NCI-H2107 treated with DMSO at 0.1 percent for 48 hours (cell line): ENCODE results near the gene PTPRH.

Experiments
- DNase-seq: peaks from one replicate; lab custom pipeline; 2025; ENCODE audit not compliant: unreplicated experiment; lab: John Stamatoyannopoulos, UW

PTPRH gene, protein sequence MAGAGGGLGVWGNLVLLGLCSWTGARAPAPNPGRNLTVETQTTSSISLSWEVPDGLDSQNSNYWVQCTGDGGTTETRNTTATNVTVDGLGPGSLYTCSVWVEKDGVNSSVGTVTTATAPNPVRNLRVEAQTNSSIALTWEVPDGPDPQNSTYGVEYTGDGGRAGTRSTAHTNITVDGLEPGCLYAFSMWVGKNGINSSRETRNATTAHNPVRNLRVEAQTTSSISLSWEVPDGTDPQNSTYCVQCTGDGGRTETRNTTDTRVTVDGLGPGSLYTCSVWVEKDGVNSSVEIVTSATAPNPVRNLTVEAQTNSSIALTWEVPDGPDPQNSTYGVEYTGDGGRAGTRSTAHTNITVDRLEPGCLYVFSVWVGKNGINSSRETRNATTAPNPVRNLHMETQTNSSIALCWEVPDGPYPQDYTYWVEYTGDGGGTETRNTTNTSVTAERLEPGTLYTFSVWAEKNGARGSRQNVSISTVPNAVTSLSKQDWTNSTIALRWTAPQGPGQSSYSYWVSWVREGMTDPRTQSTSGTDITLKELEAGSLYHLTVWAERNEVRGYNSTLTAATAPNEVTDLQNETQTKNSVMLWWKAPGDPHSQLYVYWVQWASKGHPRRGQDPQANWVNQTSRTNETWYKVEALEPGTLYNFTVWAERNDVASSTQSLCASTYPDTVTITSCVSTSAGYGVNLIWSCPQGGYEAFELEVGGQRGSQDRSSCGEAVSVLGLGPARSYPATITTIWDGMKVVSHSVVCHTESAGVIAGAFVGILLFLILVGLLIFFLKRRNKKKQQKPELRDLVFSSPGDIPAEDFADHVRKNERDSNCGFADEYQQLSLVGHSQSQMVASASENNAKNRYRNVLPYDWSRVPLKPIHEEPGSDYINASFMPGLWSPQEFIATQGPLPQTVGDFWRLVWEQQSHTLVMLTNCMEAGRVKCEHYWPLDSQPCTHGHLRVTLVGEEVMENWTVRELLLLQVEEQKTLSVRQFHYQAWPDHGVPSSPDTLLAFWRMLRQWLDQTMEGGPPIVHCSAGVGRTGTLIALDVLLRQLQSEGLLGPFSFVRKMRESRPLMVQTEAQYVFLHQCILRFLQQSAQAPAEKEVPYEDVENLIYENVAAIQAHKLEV

DNA sequence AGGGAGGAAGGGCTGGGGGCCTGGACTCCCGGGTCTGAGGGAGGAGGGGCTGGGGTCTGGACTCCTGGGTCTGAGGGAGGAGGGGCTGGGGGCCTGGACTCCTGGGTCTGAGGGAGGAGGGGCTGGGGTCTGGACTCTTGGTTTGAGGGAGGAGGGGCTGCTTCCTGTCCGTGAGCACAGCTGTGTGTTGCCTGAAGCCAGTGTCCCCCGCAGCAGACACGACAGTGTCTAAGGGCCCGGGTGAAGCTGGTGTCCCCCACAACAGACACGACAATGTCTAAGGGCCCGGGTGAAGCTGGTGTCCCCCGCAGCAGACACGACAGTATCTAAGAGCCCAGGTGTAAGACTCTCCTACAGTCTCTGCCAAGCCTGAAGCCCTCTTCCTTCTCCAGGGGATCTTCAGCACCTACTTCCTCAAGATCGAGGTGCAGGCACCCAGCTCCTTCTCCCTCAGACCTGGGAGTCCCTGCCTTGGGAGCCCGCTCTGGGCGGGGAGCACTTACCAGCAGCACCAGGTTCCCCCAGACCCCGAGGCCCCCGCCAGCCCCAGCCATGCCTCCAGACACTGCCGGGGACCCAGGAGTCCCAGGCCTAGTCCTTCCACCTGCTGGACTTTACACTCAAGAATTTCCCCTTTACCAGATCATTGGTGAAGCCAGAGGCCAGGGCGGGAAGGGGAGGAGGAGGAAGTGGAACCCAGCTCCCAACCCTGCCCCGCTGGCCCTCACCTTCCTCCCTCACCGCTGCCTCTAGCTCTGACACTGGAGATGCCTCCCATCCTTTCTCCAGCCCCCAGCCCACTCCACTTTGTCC, at the start of gene PTPRH:
Gene PTPRH (minus strand): TSS at position 622 of the 813 bp plus-strand sequence. CDS start 68 bp downstream, at position 554.
- DNase-seq, result no peak

GRCh38 chr19:55258476-55258827, 49.2 kb upstream of the PTPRH start:
- DNase-seq, result no peak

GRCh38 chr19:55257461-55258420, 48.4 kb upstream of the PTPRH start:
- DNase-seq, result no peak

GRCh38 chr19:55256562-55257460, 47.5 kb upstream of the PTPRH start:
- DNase-seq, result no peak

- DNase-seq, result no peak
Measured at GRCh38 chr19:55255618-55256423, 46.5 kb upstream of the PTPRH start.

- no peak for DNase-seq
Measured at GRCh38 chr19:55254625-55254977, 45.3 kb upstream of the PTPRH start.

DNA sequence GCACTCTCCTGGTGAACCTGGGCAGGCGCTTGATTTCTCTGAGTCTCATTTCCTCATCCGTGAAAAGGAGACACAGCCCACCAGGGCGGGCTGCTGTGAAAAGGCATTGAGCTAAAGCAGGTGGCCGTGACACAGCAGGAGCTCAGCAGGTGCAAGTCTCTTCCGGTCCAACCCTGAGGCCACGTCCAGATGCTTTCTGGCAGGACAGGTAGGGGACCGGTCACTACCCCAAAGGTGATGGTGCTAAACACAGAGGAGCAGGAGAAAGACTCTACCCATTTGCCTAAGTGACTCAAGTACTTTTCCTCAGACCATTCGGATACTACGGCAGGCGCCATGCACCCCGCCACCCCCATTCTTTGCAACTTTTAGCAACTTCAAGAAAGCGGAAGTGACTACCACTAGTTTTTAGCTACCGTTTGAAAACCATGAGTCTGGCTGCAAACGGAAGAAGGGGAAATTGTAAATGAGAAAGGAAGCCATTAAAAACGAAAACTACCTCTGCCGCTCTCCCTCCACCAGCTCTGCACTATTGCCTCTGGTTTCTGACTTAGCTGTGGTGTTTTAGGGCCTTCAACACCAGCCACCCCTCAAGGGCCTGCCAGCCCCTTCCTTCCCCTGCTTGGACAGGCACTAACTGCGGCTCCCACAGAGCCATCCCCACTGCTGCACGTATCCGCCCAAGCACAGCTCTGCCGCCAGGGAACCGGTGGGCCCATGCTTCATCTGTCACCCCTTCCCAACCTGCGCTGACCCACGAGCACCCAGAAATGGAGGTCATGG, 44.7 kb upstream of the PTPRH start:
- DNase-seq, result peak; percentile 53

- DNase-seq, result no peak
Measured at GRCh38 chr19:55252760-55253663, 43.7 kb upstream of the PTPRH start.

DNA sequence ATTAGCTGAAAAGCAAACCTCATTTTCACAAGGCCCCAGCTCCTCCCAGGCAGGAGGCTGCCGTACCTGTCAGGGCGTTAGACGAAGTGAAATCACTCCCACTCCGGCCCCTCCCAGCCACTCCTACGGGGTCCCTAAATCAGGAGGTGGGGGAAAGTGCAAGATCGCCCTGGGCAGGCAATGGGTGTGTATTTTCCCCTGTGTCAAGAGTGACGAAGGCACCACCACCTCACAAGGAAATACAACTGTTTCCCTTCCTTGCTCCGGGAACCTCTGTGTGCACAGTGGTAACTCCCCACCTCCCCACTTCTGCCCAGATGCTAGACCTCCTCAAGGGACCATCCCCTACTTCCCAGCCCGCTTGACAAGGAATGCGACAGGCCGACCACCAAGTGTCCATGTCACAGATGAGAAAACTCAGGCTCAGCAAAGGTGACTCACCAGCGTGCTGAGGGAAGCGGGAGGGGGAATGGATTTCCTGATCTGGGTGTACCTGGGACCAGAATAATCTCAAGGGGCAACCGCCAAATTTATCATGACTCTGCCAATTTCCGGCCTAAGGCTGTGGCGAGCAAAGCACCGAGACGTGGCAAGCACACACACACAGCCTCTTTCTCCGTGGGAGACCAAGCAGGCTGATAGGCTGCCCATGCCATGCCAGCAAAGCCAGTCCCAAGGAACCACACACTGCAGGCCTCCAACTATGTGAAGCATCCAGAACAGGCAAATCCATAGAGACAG, 42.2 kb upstream of the PTPRH start:
- DNase-seq, result no peak

DNA sequence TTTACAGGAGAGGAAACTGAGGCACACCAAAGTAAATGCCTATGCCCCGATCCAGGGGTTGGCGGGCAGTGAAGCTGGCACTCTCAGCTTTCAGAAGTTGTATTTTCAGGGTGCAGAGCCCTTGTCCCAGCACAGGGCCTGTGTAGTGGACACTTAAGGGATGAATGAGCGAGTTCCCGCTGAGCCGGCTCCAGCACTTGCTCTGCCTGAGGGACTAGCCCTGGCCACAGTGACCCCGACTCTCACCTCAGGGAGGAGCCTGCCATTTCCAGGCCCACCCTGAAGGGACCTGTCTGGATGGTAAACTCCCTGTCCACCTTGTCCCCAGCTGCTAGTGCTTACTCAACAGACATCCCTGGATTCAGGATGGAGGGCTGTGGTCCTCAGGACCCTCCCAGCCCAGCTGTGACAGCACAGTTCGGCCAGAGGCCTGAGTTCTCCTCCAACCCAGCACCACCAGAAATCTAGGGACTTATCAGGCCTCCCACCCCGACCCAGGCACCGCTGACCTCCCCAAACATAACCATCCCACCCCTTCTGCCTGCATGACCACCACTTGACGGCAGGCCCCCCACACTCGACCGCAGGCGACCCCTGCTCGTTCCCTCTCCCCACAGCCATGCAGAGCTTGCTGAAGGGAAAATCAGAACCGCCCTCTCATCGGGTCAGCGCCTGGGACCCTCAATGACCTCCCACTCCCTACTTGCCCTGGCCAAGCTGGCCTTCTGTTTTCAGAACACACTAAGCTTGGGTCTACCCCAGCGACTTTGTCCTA, 41.1 kb upstream of the PTPRH start:
- DNase-seq, result no peak

GRCh38 chr19:55249841-55250240, 40.5 kb upstream of the PTPRH start:
- no peak for DNase-seq

DNA sequence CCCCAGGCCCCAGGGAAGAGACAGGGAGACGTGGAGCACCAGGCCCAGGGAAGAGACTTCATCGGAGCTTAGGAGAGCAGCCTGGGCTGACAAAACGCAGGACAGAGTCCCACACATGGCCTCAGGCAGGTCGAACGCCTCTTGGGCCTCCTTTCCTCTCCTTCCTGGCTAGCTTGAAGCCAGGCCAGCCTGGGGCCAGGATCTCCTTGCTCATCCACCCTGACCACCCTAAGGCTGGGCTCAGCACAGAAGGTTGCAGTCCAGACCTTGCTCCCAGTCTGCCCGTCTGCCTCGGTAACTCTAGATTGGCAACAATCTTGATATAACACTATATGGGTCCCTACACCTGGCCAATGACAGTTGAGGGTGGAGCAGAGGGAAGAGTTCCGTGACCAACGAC, 39.4 kb upstream of the PTPRH start:
- no peak for DNase-seq

DNA sequence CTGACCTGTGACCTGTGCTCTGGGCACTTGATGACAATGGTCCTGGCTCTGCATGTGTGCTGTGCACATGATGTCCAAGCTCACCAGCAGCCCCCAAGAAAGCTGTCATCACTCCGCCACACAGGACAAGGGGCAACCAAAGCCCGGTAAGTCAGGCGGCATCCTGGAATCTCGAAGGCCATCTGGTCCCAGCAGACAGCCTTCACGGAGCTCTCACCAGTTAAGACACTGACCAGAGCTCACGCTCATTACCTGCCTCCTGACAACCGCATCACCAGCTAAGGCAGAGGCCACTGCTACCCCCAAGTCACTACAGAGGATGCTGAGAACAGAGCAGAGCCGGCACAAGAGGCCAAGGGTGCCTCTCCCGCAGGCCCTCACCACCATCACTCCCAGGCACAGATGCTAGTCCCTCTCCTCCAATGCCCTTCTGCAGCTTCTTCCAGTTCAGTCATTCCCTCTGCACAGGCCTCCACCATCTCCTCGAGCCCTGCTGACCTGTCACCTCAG, 38.9 kb upstream of the PTPRH start:
- no peak for DNase-seq

GRCh38 chr19:55247621-55248099, 38.4 kb upstream of the PTPRH start:
- no peak for DNase-seq
